Kidney (tissue), 14 donors: ENCODE measurements around the gene ERBB4. TPM values are rescaled to one million over a fixed set of nuclear protein-coding genes. Genes with fewer than 3 reads are reported as not detected.

Source experiments
- DNase-seq, 5 donors: peaks; one replicate each; pipeline ENCODE4 v3.0.0-alpha.2; 2013 to 2020
- FAIRE-seq: peaks from 2 replicates; lab custom pipeline; 2012; peaks lifted over from hg19 to GRCh38; lab: Jason Lieb, UNC
- H3K27ac ChIP-seq, 2 donors: one replicate each; pipeline ENCODE4 v1.7.0; 2013; ENCODE audit warnings: low read depth in 2 of 2, low read length in 2 of 2, inconsistent platforms in 1 of 2
- H3K27me3 ChIP-seq: one replicate; pipeline ENCODE4 v1.7.1; 2013; ENCODE audit warnings: low read length, inconsistent platforms; ENCODE audit not compliant: control insufficient read depth, insufficient read depth
- H3K36me3 ChIP-seq, 3 donors: one replicate each; pipeline versions ENCODE4 v1.7.0 to v1.7.1; 2013; ENCODE audit warnings: low read length in 3 of 3, control low read depth in 1 of 3, inconsistent platforms in 1 of 3; ENCODE audit not compliant: insufficient read depth in 3 of 3, control insufficient read depth in 2 of 3
- H3K4me1 ChIP-seq, 3 donors: one replicate each; pipeline versions ENCODE4 v1.7.0 to v1.7.1; 2013; ENCODE audit warnings: low read length in 3 of 3, inconsistent platforms in 1 of 3, low read depth in 1 of 3; ENCODE audit not compliant: control insufficient read depth in 2 of 3, insufficient read depth in 2 of 3
- H3K4me3 ChIP-seq, 3 donors: one replicate each; pipeline versions ENCODE4 v1.7.0 to v1.8.1; 2013; ENCODE audit warnings: low read length in 3 of 3, control low read depth in 1 of 3, inconsistent platforms in 1 of 3
- H3K9ac ChIP-seq, 3 donors: one replicate each; pipeline versions ENCODE4 v1.7.0 to v1.7.1; 2013; ENCODE audit warnings: low read length in 3 of 3, control low read depth in 1 of 3, inconsistent platforms in 1 of 3
- H3K9me3 ChIP-seq, 3 donors: one replicate each; pipeline versions ENCODE4 v1.7.0 to v1.7.1; 2013; ENCODE audit warnings: low read length in 3 of 3, control low read depth in 1 of 3, inconsistent platforms in 1 of 3; ENCODE audit not compliant: control insufficient read depth in 2 of 3, insufficient read depth in 1 of 3
- CTCF ChIP-seq: IDR thresholded peaks from 3 replicates; pipeline ENCODE4 v1.5.1; 2012; ENCODE audit warnings: mild to moderate bottlenecking, moderate library complexity, borderline replicate concordance; ENCODE audit not compliant: insufficient read depth; ENCODE audit errors: extremely low read depth
- intact Hi-C: fragments of 100-400 bp; cut with DNase I; formaldehyde crosslinking; loops from one replicate; pipeline ENCODE4 v1.11.1; 2022
- polyA plus RNA-seq: library from polyadenylated mRNA; stranded (reverse); fragments of 350-450 nt; fragmentation: Illumina TruSeq; extraction: RNeasy Lipid Tissue Mini Kit (QIAGEN cat#74804); gene quantifications from one replicate; pipeline ENCODE4 v1.2.3, GENCODE V29; 2014; ENCODE audit warnings: low read depth, low replicate concordance; ENCODE audit not compliant: insufficient read depth
- total RNA-seq: library from RNA; stranded (reverse); fragmentation: NEBNext Ultra II Directional; extraction: Animal tissue kit (Norgen Biotek cat#: 25700); gene quantifications from one replicate; pipeline ENCODE4 v1.2.1, GENCODE V29; 2021
- donor health status: control.
- donor health status: control.
- donor health status: control.
- donor health status: control.
- donor health status: control.
- donor health status: DM: yes; HTN: yes; CAD: no.
- donor health status: Normal renal cell carcinoma (clear cell type).

The ERBB4 gene
- total and polyA plus RNA-seq, 2 donors from 2014 or later = 3.9 to 152 TPM

GRCh38 chr2:212078103-212078502, 460.5 kb downstream of the ERBB4 start:
- TF ChIP-seq CTCF = no peak
- FAIRE-seq (peak; percentile 35), DNase-seq (no peak)
- intact Hi-C loops = no loop called here
- Histone ChIP-seq H3K36me3 (no peaks in the 10 kb centered on the region), H3K4me3 (no peak overlapping the region), H3K9ac (no peak overlapping the region), H3K4me1 (no peaks in the 10 kb centered on the region), H3K27me3 (no peaks in the 10 kb centered on the region), H3K27ac (no peak overlapping the region), H3K9me3 (no peaks in the 10 kb centered on the region)

- Histone ChIP-seq H3K27ac (no peak overlapping the region), H3K36me3 (no peaks in the 10 kb centered on the region), H3K27me3 (no peaks in the 10 kb centered on the region), H3K9me3 (no peaks in the 10 kb centered on the region), H3K4me1 (no peaks in the 10 kb centered on the region), H3K4me3 (no peak overlapping the region), H3K9ac (no peak overlapping the region)
- DNase-seq = no peak
- FAIRE-seq = no peak
- intact Hi-C loops = no loop called here
- no peak for TF ChIP-seq CTCF
Observed at GRCh38 chr2:212076456-212076855, 462.1 kb downstream of the ERBB4 start.

- DNase-seq (no peak), FAIRE-seq (no peak)
- Histone ChIP-seq H3K4me1 (no peaks in the 10 kb centered on the region), H3K4me3 (no peak overlapping the region), H3K9ac (no peak overlapping the region), H3K27ac (no peak overlapping the region), H3K9me3 (no peaks in the 10 kb centered on the region), H3K27me3 (no peaks in the 10 kb centered on the region), H3K36me3 (no peaks in the 10 kb centered on the region)
- no peak for TF ChIP-seq CTCF
- intact Hi-C loops = no loop called here
Observed at GRCh38 chr2:212073360-212073759, 465.2 kb downstream of the ERBB4 start.

- no peak for FAIRE-seq
- Histone ChIP-seq H3K9ac (no peak overlapping the region), H3K27ac (no peak overlapping the region), H3K4me1 (no peaks in the 10 kb centered on the region), H3K27me3 (no peaks in the 10 kb centered on the region), H3K9me3 (no peaks in the 10 kb centered on the region), H3K4me3 (no peak overlapping the region), H3K36me3 (no peaks in the 10 kb centered on the region)
- peak in 1 of 5 donors; percentile 0 for DNase-seq
- no peak for TF ChIP-seq CTCF
- intact Hi-C loops = no loop called here
Observed at GRCh38 chr2:212066546-212066945, 472.1 kb downstream of the ERBB4 start.
